Activated B cell treated with CpG ODN at 0.5 μM for 24 hours (primary cell): Measurements from ENCODE around the gene TRIM33. TPM values are rescaled to one million over a fixed set of nuclear protein-coding genes. Genes with fewer than 3 reads are reported as not detected.

Experiments
- ATAC-seq: fragments of 200-7000 bp; cut with Tn5 transposase; one replicate; pipeline ENCODE4 v1.10.0; 2021; ENCODE audit warnings: low read depth, mild to moderate bottlenecking, moderate library complexity
- CTCF ChIA-PET: fragments of 350-600 bp; sonication (Branson Sonifier 250); formaldehyde crosslinking; loops from one replicate; lab custom pipeline; 2021; ENCODE audit warnings: antibody characterized with exemption; lab: Charles Lee
- POLR2A ChIA-PET: fragments of 350-600 bp; sonication (Branson Sonifier 250); formaldehyde crosslinking; loops from one replicate; lab custom pipeline; 2021; ENCODE audit warnings: antibody characterized with exemption; lab: Charles Lee
- DNase-seq: peaks from one replicate; pipeline ENCODE4 v3.0.0; 2022
- H3K27ac Mint-ChIP-seq: one replicate; pipeline ENCODE4 v1.8.0; 2020; ENCODE audit warnings: mixed read lengths
- H3K27me3 Mint-ChIP-seq: one replicate; pipeline ENCODE4 v1.8.0; 2021; ENCODE audit warnings: mixed read lengths
- H3K36me3 Mint-ChIP-seq: one replicate; pipeline ENCODE4 v1.8.0; 2021; ENCODE audit warnings: low read depth, mixed read lengths
- H3K4me1 Mint-ChIP-seq: one replicate; pipeline ENCODE4 v1.8.0; 2021; ENCODE audit warnings: mixed read lengths
- H3K4me3 Mint-ChIP-seq: one replicate; pipeline ENCODE4 v1.8.0; 2020; ENCODE audit warnings: mild to moderate bottlenecking, mixed read lengths
- H3K9me3 Mint-ChIP-seq: one replicate; pipeline ENCODE4 v1.8.0; 2020; ENCODE audit warnings: mixed read lengths
- CTCF ChIP-seq: fragments of 200-600 bp; IDR thresholded peaks from one replicate; pipeline ENCODE4 v1.8.0; 2022; ENCODE audit warnings: antibody characterized with exemption, mild to moderate bottlenecking
- intact Hi-C: fragments of 100-400 bp; cut with micrococcal nuclease; formaldehyde crosslinking; loops from one replicate; pipeline ENCODE4 v1.15.1; 2024
- total RNA-seq: library from RNA; stranded (reverse); gene quantifications from 2 replicates; pipeline ENCODE4 v1.2.3, GENCODE V29; 2022

The TRIM33 gene
- total RNA-seq, 1 donor from 2014 or later: 41.2 TPM

- CTCF ChIA-PET: no interaction called here
Measured at GRCh38 chr1:114535401-114535800, 24.4 kb upstream of the TRIM33 start.

GRCh38 chr1:114531094-114531493, 20.1 kb upstream of the TRIM33 start:
- no peaks in the 10 kb centered on the region for H3K4me1 Mint-ChIP-seq
- H3K36me3 Mint-ChIP-seq: no peaks in the 10 kb centered on the region
- H3K9me3 Mint-ChIP-seq: no peaks in the 10 kb centered on the region
- no peak for TF ChIP-seq CTCF
- no peak overlapping the region for H3K27ac Mint-ChIP-seq
- ChIA-PET CTCF (no interaction called here), POLR2A (no interaction called here)
- intact Hi-C loops: no loop called here
- H3K4me3 Mint-ChIP-seq: no peak overlapping the region
- DNase-seq (no peak), ATAC-seq (no peak)
- no peaks in the 10 kb centered on the region for H3K27me3 Mint-ChIP-seq

More at GRCh38 chr1:114535401-114535800, 24.4 kb upstream of the TRIM33 start:
- POLR2A ChIA-PET: no interaction called here
- no peak for TF ChIP-seq CTCF
- no peak for ATAC-seq
- no peaks in the 10 kb centered on the region for H3K36me3 Mint-ChIP-seq
- H3K9me3 Mint-ChIP-seq: no peaks in the 10 kb centered on the region
- no peaks in the 10 kb centered on the region for H3K27me3 Mint-ChIP-seq
- H3K4me3 Mint-ChIP-seq: no peak overlapping the region
- no peak for DNase-seq
- no peak overlapping the region for H3K27ac Mint-ChIP-seq
- intact Hi-C loops: no loop called here
- no peaks in the 10 kb centered on the region for H3K4me1 Mint-ChIP-seq

GRCh38 chr1:114530224-114530623, 19.2 kb upstream of the TRIM33 start:
- POLR2A ChIA-PET: no interaction called here
- DNase-seq (no peak), ATAC-seq (no peak)
- Mint-ChIP-seq H3K36me3 (no peaks in the 10 kb centered on the region), H3K27ac (no peak overlapping the region), H3K9me3 (no peaks in the 10 kb centered on the region), H3K27me3 (no peaks in the 10 kb centered on the region), H3K4me3 (no peak overlapping the region), H3K4me1 (no peaks in the 10 kb centered on the region)
- CTCF ChIA-PET: no interaction called here
- intact Hi-C loops: no loop called here
- TF ChIP-seq CTCF: no peak

GRCh38 chr1:114524944-114525343, 13.9 kb upstream of the TRIM33 start:
- H3K4me1 Mint-ChIP-seq: no peaks in the 10 kb centered on the region
- ChIA-PET POLR2A (no interaction called here), CTCF (no interaction called here)
- no peak overlapping the region for H3K4me3 Mint-ChIP-seq
- H3K27ac Mint-ChIP-seq: no peak overlapping the region
- intact Hi-C loops: no loop called here
- H3K9me3 Mint-ChIP-seq: no peaks in the 10 kb centered on the region
- H3K27me3 Mint-ChIP-seq: peaks cover 6% of the 10 kb centered on the region
- ATAC-seq (no peak), DNase-seq (no peak)
- TF ChIP-seq CTCF: no peak
- no peaks in the 10 kb centered on the region for H3K36me3 Mint-ChIP-seq

- H3K9me3 Mint-ChIP-seq: no peaks in the 10 kb centered on the region
- POLR2A ChIA-PET: no interaction called here
- no peak for TF ChIP-seq CTCF
- H3K27me3 Mint-ChIP-seq: peaks cover 14% of the 10 kb centered on the region
- DNase-seq (no peak), ATAC-seq (no peak)
- H3K36me3 Mint-ChIP-seq: no peaks in the 10 kb centered on the region
- H3K27ac Mint-ChIP-seq: no peak overlapping the region
- H3K4me1 Mint-ChIP-seq: no peaks in the 10 kb centered on the region
- CTCF ChIA-PET: no interaction called here
- intact Hi-C loops: no loop called here
- no peak overlapping the region for H3K4me3 Mint-ChIP-seq
Measured at GRCh38 chr1:114522264-114522575, 11.2 kb upstream of the TRIM33 start.
